ENCODE measurements around the gene INSL4. TPM values are rescaled to one million over a fixed set of nuclear protein-coding genes. Genes with fewer than 3 reads are reported as not detected.

Gene INSL4
- total RNA-seq (2021; fragmentation: NEBNext Ultra II Directional; extraction: Animal tissue kit (Norgen Biotek cat#: 25700)), result not detected
- long read RNA-seq, result 0 reads

- no peaks in the 10 kb centered on the region for H3K36me3 Mint-ChIP-seq (ENCODE audit: low read depth)
- no peak for TF ChIP-seq CTCF (IDR thresholded peaks at IDR 0.05)
- H3K27ac Mint-ChIP-seq, result no peak within 1 kb of the TSS
- H3K27me3 Mint-ChIP-seq (ENCODE audit: insufficient read depth), result peaks cover 12% of the 10 kb centered on the region
- peak; percentile 17 for DNase-seq
- no peak within 1 kb of the TSS for H3K4me3 Mint-ChIP-seq
- H3K4me1 Mint-ChIP-seq (ENCODE audit: low read depth), result 0 out of 2 replicates have a peak, but pooled peaks cover 4% of the 10 kb centered on the region
- H3K9me3 Mint-ChIP-seq, result no peaks in the 10 kb centered on the region
Observed at GRCh38 chr9:5231212-5231611, at the start of gene INSL4. Gene INSL4 (plus strand): TSS chr9:5231419. CDS start chr9:5231524, 105 bp downstream.

DNA sequence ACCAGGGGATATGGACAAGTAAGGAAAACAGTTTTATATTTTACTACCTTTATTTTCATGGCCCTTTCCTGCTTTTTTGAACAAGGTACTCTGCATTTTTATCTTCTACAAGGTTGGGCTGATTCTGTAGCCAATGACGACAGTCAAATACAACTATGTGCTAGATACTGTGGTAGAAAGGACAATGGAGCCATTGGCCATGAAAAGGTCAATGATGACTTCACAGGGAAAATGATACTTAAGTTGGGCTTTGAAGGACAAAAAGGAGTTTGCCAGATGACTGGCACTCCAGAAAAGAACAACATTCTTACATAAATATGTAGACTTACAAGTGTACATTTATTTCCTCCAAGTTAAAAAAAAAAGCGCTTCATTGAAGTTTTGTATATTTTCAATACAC is 46.4 kb upstream of the INSL4 start:
- no peaks in the 10 kb centered on the region for H3K4me1 Mint-ChIP-seq (ENCODE audit: low read depth)
- H3K27me3 Mint-ChIP-seq (ENCODE audit: insufficient read depth), result peaks cover 11% of the 10 kb centered on the region
- H3K4me3 Mint-ChIP-seq, result no peak overlapping the region
- no peak for DNase-seq
- TF ChIP-seq CTCF (IDR thresholded peaks at IDR 0.05), result no peak
- no peaks in the 10 kb centered on the region for H3K36me3 Mint-ChIP-seq (ENCODE audit: low read depth)
- H3K9me3 Mint-ChIP-seq, result peaks cover 9% of the 10 kb centered on the region; the same call in 1 of the 2 replicates
- H3K27ac Mint-ChIP-seq, result no peak overlapping the region

DNA sequence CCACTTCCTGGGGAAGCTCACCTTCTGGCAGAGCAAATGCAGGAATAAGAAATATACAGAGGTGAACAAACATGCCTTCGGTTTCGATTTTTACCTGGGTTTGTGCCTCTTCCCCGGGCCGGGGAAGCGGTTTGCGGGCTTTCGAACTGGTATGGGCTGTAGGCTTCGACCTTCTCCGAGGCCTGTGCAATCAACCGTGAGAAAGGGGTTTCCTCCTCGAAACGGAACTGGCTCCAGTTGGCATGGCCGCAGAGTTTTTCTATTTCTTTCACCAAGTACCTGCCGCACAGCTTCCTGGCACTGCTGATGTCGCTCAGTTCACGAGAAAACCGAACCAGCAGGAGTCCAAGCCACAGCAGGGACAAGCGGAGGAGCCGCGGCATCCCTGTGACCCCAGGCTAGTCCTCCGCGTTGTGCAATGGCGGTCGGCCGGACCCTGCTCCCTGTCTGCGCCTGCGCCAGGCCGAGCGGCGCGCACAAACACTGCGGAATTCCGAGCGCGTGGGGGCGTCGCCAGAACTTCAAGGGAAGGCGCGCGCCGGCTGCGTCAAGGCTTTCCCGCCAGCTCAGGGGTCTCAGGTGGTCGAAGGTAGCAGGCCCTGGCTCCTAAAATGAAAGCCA is 45.9 kb upstream of the INSL4 start, which contains the start of gene INSL6:
TSS of gene INSL6 (minus strand) at position 420 of the 621 bp plus-strand sequence. CDS start at position 383, 37 bp downstream.
- no peak within 1 kb of the TSS; the same call in 1 of the 2 replicates for H3K4me3 Mint-ChIP-seq
- DNase-seq, result no peak
- H3K4me1 Mint-ChIP-seq (ENCODE audit: low read depth), result no peaks in the 10 kb centered on the region
- H3K36me3 Mint-ChIP-seq (ENCODE audit: low read depth), result no peaks in the 10 kb centered on the region
- peaks cover 11% of the 10 kb centered on the region for H3K27me3 Mint-ChIP-seq (ENCODE audit: insufficient read depth)
- no peak within 1 kb of the TSS for H3K27ac Mint-ChIP-seq
- TF ChIP-seq CTCF (IDR thresholded peaks at IDR 0.05), result no peak
- peaks cover 5% of the 10 kb centered on the region; the same call in 1 of the 2 replicates for H3K9me3 Mint-ChIP-seq

DNA sequence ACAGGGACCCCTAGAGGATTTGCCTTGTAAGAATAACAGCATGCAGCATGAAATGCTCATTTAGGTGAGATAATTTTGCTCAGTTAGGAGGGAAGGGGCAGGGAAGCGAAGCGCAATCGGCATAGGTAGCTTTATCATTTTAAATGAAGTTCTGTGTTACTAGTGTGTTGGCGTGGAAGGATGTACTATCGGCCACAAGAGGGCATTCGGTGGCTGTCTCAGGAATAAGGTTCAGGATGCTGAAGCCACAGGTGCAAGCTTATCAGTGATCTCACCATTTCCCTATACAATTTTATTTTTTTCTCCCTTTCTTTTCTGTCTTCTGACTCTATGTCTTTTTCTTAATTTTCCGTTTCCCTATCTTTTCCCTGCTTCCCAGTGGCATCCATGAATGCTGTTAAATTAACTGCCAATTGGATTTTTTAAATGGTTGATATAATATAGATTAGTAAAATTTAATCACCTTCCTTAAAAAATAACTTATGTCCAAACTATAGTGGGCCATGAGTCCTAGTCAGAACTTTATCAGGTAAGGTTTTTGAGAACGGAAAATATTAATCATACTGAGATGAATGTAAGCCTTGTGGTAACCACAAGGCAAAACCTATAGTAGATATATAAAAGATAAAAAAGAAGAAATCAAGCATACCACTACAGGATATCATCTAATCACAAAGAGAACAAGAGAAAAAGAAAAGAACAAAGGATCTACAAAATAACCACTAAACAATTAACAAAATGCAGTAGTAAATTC is 44.6 kb upstream of the INSL4 start:
- Mint-ChIP-seq H3K4me1 (ENCODE audit: low read depth) (no peaks in the 10 kb centered on the region), H3K27ac (no peak overlapping the region), H3K36me3 (ENCODE audit: low read depth) (no peaks in the 10 kb centered on the region), H3K4me3 (no peak overlapping the region; the same call in 1 of the 2 replicates), H3K9me3 (no peaks in the 10 kb centered on the region), H3K27me3 (ENCODE audit: insufficient read depth) (peaks cover 13% of the 10 kb centered on the region)
- TF ChIP-seq CTCF (IDR thresholded peaks at IDR 0.05), result peak; percentile 90
- peak; percentile 39 for DNase-seq

GRCh38 chr9:5188060-5188984 is 42.9 kb upstream of the INSL4 start:
- H3K9me3 Mint-ChIP-seq, result no peaks in the 10 kb centered on the region
- no peak overlapping the region for H3K4me3 Mint-ChIP-seq
- H3K27ac Mint-ChIP-seq, result no peak overlapping the region
- no peaks in the 10 kb centered on the region for H3K36me3 Mint-ChIP-seq (ENCODE audit: low read depth)
- DNase-seq, result no peak
- H3K4me1 Mint-ChIP-seq (ENCODE audit: low read depth), result no peaks in the 10 kb centered on the region
- TF ChIP-seq CTCF (IDR thresholded peaks at IDR 0.05), result no peak
- H3K27me3 Mint-ChIP-seq (ENCODE audit: insufficient read depth), result peaks cover 13% of the 10 kb centered on the region

Measured in HFFc6 (cell line).